Naive thymus-derived CD4-positive, alpha-beta T cell (primary cell): ENCODE results near the gene PPCDC. TPM values are rescaled to one million over a fixed set of nuclear protein-coding genes. Genes with fewer than 3 reads are reported as not detected.
A peak's percentile ranks its signal among the peaks of the same experiment; 100 is the strongest.

Experiments
- ATAC-seq: fragments of 150-1000 bp; cut with Tn5 transposase; 2 replicates; pipeline ENCODE4 v1.10.0; 2021; ENCODE audit warnings: mild to moderate bottlenecking, moderate library complexity
- CTCF ChIA-PET: fragments of 350-600 bp; sonication (Branson Sonifier 250); formaldehyde crosslinking; loops from one replicate; lab custom pipeline; 2021; ENCODE audit warnings: antibody characterized with exemption; lab: Charles Lee
- POLR2A ChIA-PET: fragments of 350-600 bp; sonication (Branson Sonifier 250); formaldehyde crosslinking; loops from one replicate; lab custom pipeline; 2021; ENCODE audit warnings: antibody characterized with exemption, inconsistent platforms; lab: Charles Lee
- DNase-seq, 9 donors: peaks; one replicate each; pipeline versions ENCODE4 v3.0.0 to v3.0.0-alpha.2; 2020 to 2022; ENCODE audit warnings: mixed read lengths in 1 of 9
- H3K27ac ChIP-seq: one replicate; pipeline ENCODE4 v1.7.0; 2013; ENCODE audit warnings: mild to moderate bottlenecking, low read depth, low read length, moderate library complexity
- H3K27me3 ChIP-seq, 2 donors: one replicate each; pipeline ENCODE4 v1.7.0; 2013; ENCODE audit warnings: low read length in 2 of 2, mild to moderate bottlenecking in 2 of 2, moderate library complexity in 2 of 2; ENCODE audit not compliant: control insufficient read depth in 2 of 2, insufficient read depth in 2 of 2
- H3K36me3 ChIP-seq, 3 experiments: 1 replicate in 2 of 3; 2 replicates in 1 of 3; pipeline ENCODE4 v1.7.0; 2013; ENCODE audit warnings: low read length in 3 of 3, mild to moderate bottlenecking in 3 of 3, moderate library complexity in 1 of 3; ENCODE audit not compliant: insufficient read depth in 3 of 3, control insufficient read depth in 2 of 3
- H3K4me1 ChIP-seq, 2 donors: one replicate each; pipeline ENCODE4 v1.7.0; 2013; ENCODE audit warnings: low read length in 2 of 2, mild to moderate bottlenecking in 2 of 2, moderate library complexity in 1 of 2; ENCODE audit not compliant: control insufficient read depth in 2 of 2, insufficient read depth in 2 of 2
- H3K4me3 ChIP-seq: 2 replicates; pipeline ENCODE4 v1.7.0; 2013; ENCODE audit warnings: mild to moderate bottlenecking, low read length
- H3K9me3 ChIP-seq, 3 experiments: 1 replicate in 2 of 3; 2 replicates in 1 of 3; pipeline ENCODE4 v1.7.0; 2013; ENCODE audit warnings: low read length in 3 of 3; ENCODE audit not compliant: control insufficient read depth in 2 of 3
- H3K27ac Mint-ChIP-seq, 9 donors: one replicate each; pipeline ENCODE4 v1.8.0; 2020 to 2022; ENCODE audit warnings: mixed read lengths in 9 of 9, mild to moderate bottlenecking in 8 of 9, moderate library complexity in 5 of 9, inconsistent platforms in 2 of 9
- H3K27me3 Mint-ChIP-seq, 5 donors: one replicate each; pipeline ENCODE4 v1.8.0; 2021 to 2022; ENCODE audit warnings: mixed read lengths in 5 of 5, mild to moderate bottlenecking in 1 of 5
- H3K36me3 Mint-ChIP-seq, 5 donors: one replicate each; pipeline ENCODE4 v1.8.0; 2020 to 2022; ENCODE audit warnings: mixed read lengths in 5 of 5, mild to moderate bottlenecking in 3 of 5, inconsistent platforms in 1 of 5
- H3K4me1 Mint-ChIP-seq, 7 donors: one replicate each; pipeline ENCODE4 v1.8.0; 2020 to 2022; ENCODE audit warnings: mixed read lengths in 7 of 7, mild to moderate bottlenecking in 3 of 7, inconsistent platforms in 1 of 7
- H3K4me3 Mint-ChIP-seq, 10 donors: one replicate each; pipeline ENCODE4 v1.8.0; 2020 to 2022; ENCODE audit warnings: mild to moderate bottlenecking in 10 of 10, mixed read lengths in 10 of 10, moderate library complexity in 6 of 10, inconsistent platforms in 2 of 10
- H3K9me3 Mint-ChIP-seq, 11 donors: one replicate each; pipeline ENCODE4 v1.8.0; 2020 to 2022; ENCODE audit warnings: mixed read lengths in 11 of 11, mild to moderate bottlenecking in 4 of 11, inconsistent platforms in 1 of 11, moderate library complexity in 1 of 11
- intact Hi-C, 2 donors: fragments of 100-400 bp; cut with micrococcal nuclease; formaldehyde crosslinking; loops; one replicate each; pipeline ENCODE4 v1.15.1; 2023
- polyA plus RNA-seq, 2 donors: library from polyadenylated mRNA; unstranded; fragments of 300-500 nt; fragmentation: Illumina TruSeq; gene quantifications; one replicate each; pipeline ENCODE4 v1.2.3, GENCODE V29; 2021
- total RNA-seq, 6 experiments: library from RNA in 5 of 6; stranded (reverse) in 5 of 6; gene quantifications; 1 replicate in 5 of 6; 2 replicates in 1 of 6; pipeline ENCODE4 v1.2.3 and lab custom pipeline; 2021 to 2026

Gene PPCDC
- total and polyA plus RNA-seq, 7 experiments from 2014 or later, result 11.7 to 31.3 (median 14.5) TPM

DNA sequence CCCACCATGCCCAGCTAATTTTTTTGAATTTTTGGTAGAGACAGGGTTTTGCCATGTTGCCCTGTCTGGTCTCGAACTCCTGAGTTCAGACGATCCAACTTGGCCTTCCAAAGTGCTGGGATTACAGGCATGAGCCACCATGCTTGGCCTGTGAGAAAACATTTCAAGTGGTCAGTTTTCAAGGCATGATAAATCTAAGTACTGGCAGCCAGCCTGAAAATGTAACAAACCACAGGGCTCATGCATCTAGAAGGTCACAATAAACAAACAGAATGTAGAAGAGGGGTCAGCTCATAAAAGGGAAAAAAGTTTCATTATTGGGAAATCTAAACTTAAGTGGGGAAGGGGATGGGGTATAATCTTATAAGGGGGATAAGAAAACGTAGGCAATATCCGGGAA lies 39.9 kb downstream of the PPCDC start:
- no peak overlapping the region for H3K27ac Mint-ChIP-seq
- ATAC-seq, result no peak
- Histone ChIP-seq H3K4me3 (no peak overlapping the region), H3K9me3 (no peaks in the 10 kb centered on the region), H3K27me3 (no peaks in the 10 kb centered on the region), H3K27ac (no peak overlapping the region), H3K36me3 (no peaks in the 10 kb centered on the region), H3K4me1 (peaks cover 12 to 24% of the 10 kb centered on the region in 2 donors)
- peaks cover 0 to 12% (median 0%) of the 10 kb centered on the region in 11 donors for H3K9me3 Mint-ChIP-seq
- intact Hi-C loops, result no loop called here
- peaks cover 14 to 69% (median 26%) of the 10 kb centered on the region in 7 donors for H3K4me1 Mint-ChIP-seq
- DNase-seq, result no peak
- H3K27me3 Mint-ChIP-seq, result no peaks in the 10 kb centered on the region
- CTCF ChIA-PET, result no interaction called here
- peaks cover 0 to 46% (median 0%) of the 10 kb centered on the region in 5 donors for H3K36me3 Mint-ChIP-seq
- H3K4me3 Mint-ChIP-seq, result no peak overlapping the region
- POLR2A ChIA-PET, result no interaction called here

DNA sequence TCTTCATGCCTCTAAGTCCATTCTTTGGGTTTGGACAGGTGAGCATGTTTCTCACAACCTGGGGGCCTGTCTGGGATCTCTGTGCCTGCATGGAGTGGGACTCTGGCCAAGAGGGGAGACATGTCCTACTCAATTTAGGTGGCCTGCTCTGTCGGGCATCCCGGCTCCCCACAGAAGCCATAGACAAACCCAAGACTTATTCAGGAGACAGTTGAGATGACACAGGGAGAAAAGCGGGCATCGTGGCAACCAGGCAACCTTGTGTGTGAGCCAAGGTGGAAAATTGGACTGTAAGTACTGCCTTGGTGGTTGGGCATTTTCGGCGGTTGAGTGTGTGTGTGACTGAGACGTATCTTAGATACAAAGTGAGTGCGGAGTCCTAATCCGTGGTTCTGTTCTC lies 40.5 kb downstream of the PPCDC start:
- Histone ChIP-seq H3K9me3 (no peaks in the 10 kb centered on the region), H3K27me3 (no peaks in the 10 kb centered on the region), H3K36me3 (no peaks in the 10 kb centered on the region), H3K4me1 (peaks cover 12 to 24% of the 10 kb centered on the region in 2 donors), H3K27ac (no peak overlapping the region), H3K4me3 (no peak overlapping the region)
- Mint-ChIP-seq H3K27ac (no peak overlapping the region), H3K4me3 (peak overlapping the region in 1 of 10 donors; percentile 24), H3K36me3 (peaks cover 0 to 50% (median 0%) of the 10 kb centered on the region in 5 donors), H3K27me3 (no peaks in the 10 kb centered on the region), H3K4me1 (peaks cover 14 to 71% (median 26%) of the 10 kb centered on the region in 7 donors), H3K9me3 (peaks cover 0 to 14% (median 0%) of the 10 kb centered on the region in 11 donors)
- DNase-seq (no peak), ATAC-seq (no peak)
- ChIA-PET POLR2A (no interaction called here), CTCF (no interaction called here)
- intact Hi-C loops, result no loop called here

DNA sequence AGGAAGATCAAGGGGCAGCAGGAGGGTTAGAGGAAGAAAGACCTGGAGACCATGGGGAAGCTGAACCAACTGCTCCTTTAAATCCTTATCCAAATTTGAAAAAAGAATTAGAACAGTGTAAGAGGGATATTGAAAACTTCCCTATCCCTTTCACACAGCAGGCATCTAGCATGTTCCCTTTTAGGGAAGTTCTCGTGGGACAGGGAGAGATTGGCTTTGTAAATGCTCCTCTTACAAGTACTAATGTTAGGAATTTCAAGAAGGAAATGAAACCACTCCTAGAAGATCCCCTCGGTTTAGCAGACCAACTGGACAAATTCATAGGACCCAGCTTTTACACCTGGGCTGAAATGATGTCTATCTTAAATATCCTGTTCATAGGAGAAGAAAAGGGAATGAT lies 41.5 kb downstream of the PPCDC start:
- Histone ChIP-seq H3K36me3 (no peaks in the 10 kb centered on the region), H3K27ac (no peak overlapping the region), H3K9me3 (no peaks in the 10 kb centered on the region), H3K4me3 (no peak overlapping the region), H3K4me1 (peaks cover 12 to 24% of the 10 kb centered on the region in 2 donors), H3K27me3 (no peaks in the 10 kb centered on the region)
- Mint-ChIP-seq H3K27ac (peak overlapping the region in 1 of 9 donors; percentile 97), H3K27me3 (peaks cover 0 to 4% (median 0%) of the 10 kb centered on the region in 5 donors), H3K4me3 (peak overlapping the region in 1 of 10 donors; percentile 41), H3K9me3 (peaks cover 0 to 14% (median 0%) of the 10 kb centered on the region in 11 donors), H3K36me3 (peaks cover 0 to 53% (median 0%) of the 10 kb centered on the region in 5 donors), H3K4me1 (peaks cover 19 to 80% (median 26%) of the 10 kb centered on the region in 7 donors)
- intact Hi-C loops, result no loop called here
- DNase-seq (no peak), ATAC-seq (no peak)
- POLR2A ChIA-PET, result no interaction called here
- CTCF ChIA-PET, result interaction anchor here (0.6 kb wide), 1 partner anchor 23 kb away, joined by 3 read pairs; no protein-coding TSS in a partner anchor

DNA sequence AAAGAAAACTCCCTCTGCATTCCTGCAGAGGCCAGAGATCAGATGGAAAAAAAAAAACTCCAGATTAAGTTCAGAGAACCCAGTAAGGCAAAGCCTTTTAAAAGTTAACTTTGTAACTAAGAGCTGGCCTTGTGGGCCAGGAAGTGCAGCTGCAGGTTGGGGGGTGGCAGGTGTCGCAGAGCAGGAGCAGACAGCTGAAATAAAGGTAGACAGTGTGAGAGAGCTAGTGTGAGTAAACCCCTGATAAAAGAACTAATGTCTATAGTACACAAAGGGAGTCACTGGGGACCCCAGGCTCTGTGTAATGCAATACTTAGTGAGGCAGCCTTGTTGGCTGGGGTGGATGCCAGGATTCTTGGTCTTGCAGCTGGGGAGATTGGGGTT lies 42.1 kb downstream of the PPCDC start:
- Histone ChIP-seq H3K36me3 (no peaks in the 10 kb centered on the region), H3K27ac (no peak overlapping the region), H3K4me1 (peaks cover 12 to 24% of the 10 kb centered on the region in 2 donors), H3K9me3 (no peaks in the 10 kb centered on the region), H3K27me3 (no peaks in the 10 kb centered on the region), H3K4me3 (no peak overlapping the region)
- ATAC-seq, result no peak
- Mint-ChIP-seq H3K27me3 (peaks cover 0 to 4% (median 0%) of the 10 kb centered on the region in 5 donors), H3K4me1 (peaks cover 19 to 86% (median 26%) of the 10 kb centered on the region in 7 donors), H3K27ac (peak overlapping the region in 3 of 9 donors; percentile 24 to 97 (median 47)), H3K9me3 (peaks cover 0 to 14% (median 0%) of the 10 kb centered on the region in 11 donors), H3K36me3 (peaks cover 0 to 58% (median 0%) of the 10 kb centered on the region in 5 donors), H3K4me3 (peak overlapping the region in 4 of 10 donors; percentile 2 to 41 (median 14))
- intact Hi-C loops, result no loop called here
- ChIA-PET CTCF (no interaction called here), POLR2A (no interaction called here)
- DNase-seq, result no peak

DNA sequence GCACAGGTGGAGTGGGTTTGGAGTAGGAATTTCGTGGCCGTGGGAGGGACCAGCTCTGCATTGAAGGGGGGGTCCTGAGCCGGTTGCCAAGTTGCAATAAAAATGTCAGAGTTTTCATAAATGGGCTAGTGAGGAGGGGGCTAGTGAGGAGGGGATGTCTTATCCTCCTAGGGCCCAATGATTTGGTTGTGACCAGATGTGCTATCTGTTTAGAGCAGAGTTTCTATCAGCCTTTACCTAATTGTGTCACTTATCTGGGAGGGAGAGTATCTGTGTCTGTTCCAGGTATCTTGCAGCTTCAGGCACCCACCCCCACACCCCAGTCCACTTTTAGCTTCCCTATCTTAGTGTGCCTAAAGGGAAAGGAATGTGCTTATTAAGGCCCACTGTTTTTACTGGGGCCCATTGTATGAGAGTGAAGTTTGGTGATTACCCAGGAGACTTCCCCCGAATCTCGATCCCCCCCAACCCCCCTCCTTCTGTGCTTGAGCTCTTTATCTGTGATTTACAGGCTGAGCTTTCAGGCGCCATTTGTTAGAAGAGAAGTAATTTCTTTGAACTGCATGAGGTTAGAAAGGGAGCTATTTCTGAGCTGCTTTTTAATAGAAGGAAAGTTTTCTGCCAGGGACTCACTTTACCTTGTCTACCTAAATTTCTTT lies 42.6 kb downstream of the PPCDC start:
- no peaks in the 10 kb centered on the region for H3K9me3 ChIP-seq
- Mint-ChIP-seq H3K4me1 (peaks cover 19 to 88% (median 26%) of the 10 kb centered on the region in 7 donors), H3K9me3 (peaks cover 0 to 14% (median 0%) of the 10 kb centered on the region in 11 donors), H3K27me3 (peaks cover 0 to 4% (median 0%) of the 10 kb centered on the region in 5 donors), H3K27ac (peak overlapping the region in 2 of 9 donors; percentile 47 to 97), H3K4me3 (peak overlapping the region in 5 of 10 donors; percentile 2 to 71 (median 15)), H3K36me3 (peaks cover 0 to 61% (median 0%) of the 10 kb centered on the region in 5 donors)
- peaks cover 12 to 24% of the 10 kb centered on the region in 2 donors for H3K4me1 ChIP-seq
- no peaks in the 10 kb centered on the region for H3K27me3 ChIP-seq
- no peak overlapping the region for H3K27ac ChIP-seq
- POLR2A ChIA-PET, result interaction anchor here (0.6 kb wide), 1 partner anchor 8 kb away, joined by 6 read pairs; no protein-coding TSS in a partner anchor
- intact Hi-C loops, result no loop called here
- DNase-seq (no peak), ATAC-seq (no peak)
- no peaks in the 10 kb centered on the region for H3K36me3 ChIP-seq
- CTCF ChIA-PET, result no interaction called here
- no peak overlapping the region for H3K4me3 ChIP-seq

DNA sequence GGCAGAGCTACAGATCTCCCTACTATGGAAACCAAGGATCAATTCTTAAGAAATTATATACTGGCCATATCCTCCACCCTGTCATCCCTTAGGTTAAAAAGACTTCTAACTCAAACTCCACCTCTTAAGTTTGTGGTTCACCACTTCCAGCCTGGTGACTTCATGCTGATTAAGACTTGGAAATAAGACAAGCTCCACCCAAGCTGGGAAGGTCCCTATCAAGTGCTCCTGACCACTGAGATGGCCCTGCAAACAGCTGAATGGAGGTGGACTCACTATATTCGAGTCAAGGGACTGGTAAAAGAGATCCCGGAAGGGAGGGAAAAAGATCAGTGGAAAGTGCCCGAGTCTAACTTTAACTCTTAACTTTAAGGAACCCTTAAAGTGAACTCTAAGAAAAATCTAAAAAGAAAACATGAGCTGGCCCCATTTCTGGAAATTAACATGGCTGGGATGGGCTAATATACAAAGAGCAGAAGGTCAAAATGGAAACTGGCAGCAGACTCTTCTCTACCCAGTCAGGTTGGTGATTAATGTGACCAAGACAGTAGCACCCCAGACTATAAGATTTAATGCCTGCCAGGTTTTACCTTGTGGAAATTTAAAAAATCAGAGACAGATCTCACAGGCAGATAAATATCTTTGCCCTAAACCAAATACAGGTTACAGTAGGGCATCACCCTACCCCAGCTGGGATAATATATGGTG lies 43.9 kb downstream of the PPCDC start:
- Histone ChIP-seq H3K27me3 (no peaks in the 10 kb centered on the region), H3K36me3 (no peaks in the 10 kb centered on the region), H3K9me3 (no peaks in the 10 kb centered on the region), H3K4me3 (no peak overlapping the region), H3K27ac (no peak overlapping the region), H3K4me1 (peaks cover 12 to 24% of the 10 kb centered on the region in 2 donors)
- ATAC-seq, result peak; percentile 64
- peaks cover 0 to 66% (median 4%) of the 10 kb centered on the region in 5 donors for H3K36me3 Mint-ChIP-seq
- H3K27me3 Mint-ChIP-seq, result peaks cover 0 to 10% (median 4%) of the 10 kb centered on the region in 5 donors
- H3K4me3 Mint-ChIP-seq, result peak overlapping the region in 7 of 10 donors; percentile 0 to 85 (median 36)
- H3K9me3 Mint-ChIP-seq, result peaks cover 0 to 21% (median 2%) of the 10 kb centered on the region in 11 donors
- CTCF ChIA-PET, result no interaction called here
- peaks cover 19 to 88% (median 26%) of the 10 kb centered on the region in 7 donors for H3K4me1 Mint-ChIP-seq
- intact Hi-C loops, result loop anchor here in 1 of 2 donors (1.0 kb wide), 4 partner anchors 24 to 135 kb away; no protein-coding TSS in a partner anchor
- POLR2A ChIA-PET, result no interaction called here
- DNase-seq, result peak in 2 of 9 donors; percentile 11 to 67
- H3K27ac Mint-ChIP-seq, result peak overlapping the region in 2 of 9 donors; percentile 9 to 97
